Sigmoid colon (tissue), 7 donors: Measurements from ENCODE around the gene LTBP3. TPM values are rescaled to one million over a fixed set of nuclear protein-coding genes. Genes with fewer than 3 reads are reported as not detected.

Experiments used
- DNase-seq: peaks from one replicate; pipeline ENCODE4 v3.0.0-alpha.2; 2019
- H3K27ac ChIP-seq, 4 donors: fragments of 200-600 bp; sonication (generic); one replicate each; pipeline ENCODE4 v1.5.1; 2016 to 2019; ENCODE audit warnings: mild to moderate bottlenecking in 1 of 4
- H3K27me3 ChIP-seq, 3 donors: fragments of 200-600 bp; sonication (generic); one replicate each; pipeline ENCODE4 v1.5.1; 2019; ENCODE audit warnings: mild to moderate bottlenecking in 1 of 3
- H3K36me3 ChIP-seq, 4 donors: fragments of 200-600 bp; sonication (generic); one replicate each; pipeline ENCODE4 v1.5.1; 2016 to 2019
- H3K4me1 ChIP-seq, 4 donors: fragments of 200-600 bp; sonication (generic); one replicate each; pipeline ENCODE4 v1.5.1; 2017 to 2019
- H3K4me3 ChIP-seq, 4 donors: fragments of 200-600 bp; sonication (generic); one replicate each; pipeline ENCODE4 v1.5.1; 2017 to 2019; ENCODE audit warnings: mild to moderate bottlenecking in 2 of 4, moderate library complexity in 1 of 4
- H3K9me3 ChIP-seq, 4 donors: fragments of 200-600 bp in 3 of 4; sonication (generic) in 3 of 4; one replicate each; pipeline versions ENCODE4 v1.5.1 to v1.6.1; 2013 to 2019
- CTCF ChIP-seq, 4 experiments: fragments of 450-650 bp in 3 of 4; fragments of 200-600 bp in 1 of 4; IDR thresholded peaks; one replicate each; pipeline ENCODE4 v1.5.1; 2016 to 2019; ENCODE audit warnings: antibody characterized with exemption in 4 of 4, mild to moderate bottlenecking in 3 of 4, moderate library complexity in 2 of 4
- EP300 ChIP-seq, 4 donors: sonication (generic); formaldehyde crosslinking; IDR thresholded peaks; one replicate each; pipeline ENCODE4 v1.6.1; 2017; ENCODE audit warnings: antibody characterized with exemption in 4 of 4
- POLR2A ChIP-seq, 2 donors: fragments of 450-650 bp; IDR thresholded peaks; one replicate each; pipeline ENCODE4 v1.6.1; 2016; ENCODE audit warnings: antibody characterized with exemption in 2 of 2, mild to moderate bottlenecking in 2 of 2, moderate library complexity in 2 of 2
- POLR2AphosphoS5 ChIP-seq, 4 donors: sonication (generic); formaldehyde crosslinking; IDR thresholded peaks; one replicate each; pipeline ENCODE4 v1.6.1; 2017; ENCODE audit warnings: antibody characterized with exemption in 4 of 4
- WGBS, 2 donors: extraction: QIAGEN DNeasy Blood & Tissue Kit; methylation state at CpG; one replicate each; pipeline ENCODE4 v1.1.7; 2013; 5-methylcytosine and 5-hydroxymethylcytosine counted together
- intact Hi-C: fragments of 100-400 bp; cut with DNase I; formaldehyde crosslinking; loops from one replicate; pipeline ENCODE4 v1.15.1; 2023
- polyA plus RNA-seq, 3 donors: library from polyadenylated mRNA; stranded (reverse); fragments of 200-250 nt; gene quantifications; one replicate each; pipeline ENCODE4 v1.2.3, GENCODE V29; 2013
- total RNA-seq, 4 donors: library from RNA; depleted of rRNA; stranded (reverse); fragments of >200 nt; gene quantifications; one replicate each; pipeline ENCODE4 v1.1.0, GENCODE V29; 2016
- donor health status: healthy with polysubstance abuse.
- donor health status: Bipolar disorder and iron deficiency.
- donor health status: healthy.

The LTBP3 gene
- total and polyA plus RNA-seq, 7 donors: 3.9 to 268 (median 79.6) TPM

DNA sequence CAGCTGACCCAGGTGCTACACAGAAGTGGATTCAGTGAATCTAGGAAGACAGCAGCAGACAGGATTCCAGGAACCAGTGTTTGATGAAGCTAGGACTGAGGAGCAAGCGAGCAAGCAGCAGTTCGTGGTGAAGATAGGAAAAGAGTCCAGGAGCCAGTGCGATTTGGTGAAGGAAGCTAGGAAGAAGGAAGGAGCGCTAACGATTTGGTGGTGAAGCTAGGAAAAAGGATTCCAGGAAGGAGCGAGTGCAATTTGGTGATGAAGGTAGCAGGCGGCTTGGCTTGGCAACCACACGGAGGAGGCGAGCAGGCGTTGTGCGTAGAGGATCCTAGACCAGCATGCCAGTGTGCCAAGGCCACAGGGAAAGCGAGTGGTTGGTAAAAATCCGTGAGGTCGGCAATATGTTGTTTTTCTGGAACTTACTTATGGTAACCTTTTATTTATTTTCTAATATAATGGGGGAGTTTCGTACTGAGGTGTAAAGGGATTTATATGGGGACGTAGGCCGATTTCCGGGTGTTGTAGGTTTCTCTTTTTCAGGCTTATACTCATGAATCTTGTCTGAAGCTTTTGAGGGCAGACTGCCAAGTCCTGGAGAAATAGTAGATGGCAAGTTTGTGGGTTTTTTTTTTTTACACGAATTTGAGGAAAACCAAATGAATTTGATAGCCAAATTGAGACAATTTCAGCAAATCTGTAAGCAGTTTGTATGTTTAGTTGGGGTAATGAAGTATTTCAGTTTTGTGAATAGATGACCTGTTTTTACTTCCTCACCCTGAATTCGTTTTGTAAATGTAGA is 57.6 kb downstream of the LTBP3 start:
- TF ChIP-seq EP300 (IDR thresholded peaks at IDR 0.05): no peak
- TF ChIP-seq CTCF (IDR thresholded peaks at IDR 0.05): no peak
- TF ChIP-seq POLR2AphosphoS5 (IDR thresholded peaks at IDR 0.05): peak; percentile 73 to 93 (median 88)
- peak; percentile 21 to 56 for TF ChIP-seq POLR2A (IDR thresholded peaks at IDR 0.05)
- H3K4me1 ChIP-seq: peaks cover 0 to 30% (median 26%) of the 10 kb centered on the region in 4 donors
- no peaks in the 10 kb centered on the region for H3K9me3 ChIP-seq
- H3K27ac ChIP-seq: peak overlapping the region; percentile 92 to 100 (median 97)
- WGBS, 2 donors: 0 to 1% methylated on average over 20 of the region's 20 CpGs
- peak; percentile 78 for DNase-seq
- no peaks in the 10 kb centered on the region for H3K27me3 ChIP-seq
- H3K36me3 ChIP-seq: peaks cover 41 to 53% (median 47%) of the 10 kb centered on the region in 4 donors
- intact Hi-C loops: loop anchor here (10.0 kb wide), 1 partner anchor 206 kb away; no protein-coding TSS in a partner anchor
- peak overlapping the region; percentile 73 to 92 (median 84) for H3K4me3 ChIP-seq

- WGBS, 2 donors: 0% methylated on average over 3 of the region's 3 CpGs
- H3K4me1 ChIP-seq: peaks cover 0 to 30% (median 27%) of the 10 kb centered on the region in 4 donors
- intact Hi-C loops: loop anchor here (10.0 kb wide), 1 partner anchor 205 kb away; no protein-coding TSS in a partner anchor
- TF ChIP-seq EP300 (IDR thresholded peaks at IDR 0.05) (no peak), POLR2A (IDR thresholded peaks at IDR 0.05) (no peak), POLR2AphosphoS5 (IDR thresholded peaks at IDR 0.05) (no peak), CTCF (IDR thresholded peaks at IDR 0.05) (no peak)
- no peaks in the 10 kb centered on the region for H3K9me3 ChIP-seq
- H3K4me3 ChIP-seq: peak overlapping the region; percentile 73 to 92 (median 84)
- peak overlapping the region; percentile 92 to 100 (median 97) for H3K27ac ChIP-seq
- no peaks in the 10 kb centered on the region for H3K27me3 ChIP-seq
- DNase-seq: no peak
- peaks cover 34 to 46% (median 40%) of the 10 kb centered on the region in 4 donors for H3K36me3 ChIP-seq
Observed at GRCh38 chr11:65499713-65500386, 58.3 kb downstream of the LTBP3 start.

- DNase-seq: peak; percentile 98
- TF ChIP-seq CTCF (IDR thresholded peaks at IDR 0.05) (no peak), EP300 (IDR thresholded peaks at IDR 0.05) (peak; percentile 55 to 97 (median 82)), POLR2A (IDR thresholded peaks at IDR 0.05) (peak; percentile 100), POLR2AphosphoS5 (IDR thresholded peaks at IDR 0.05) (peak; percentile 100)
Observed at GRCh38 chr11:65498977-65499712, 59.0 kb downstream of the LTBP3 start, which contains the start of gene MALAT1. MALAT1 (plus strand) TSS chr11:65499045.

DNA sequence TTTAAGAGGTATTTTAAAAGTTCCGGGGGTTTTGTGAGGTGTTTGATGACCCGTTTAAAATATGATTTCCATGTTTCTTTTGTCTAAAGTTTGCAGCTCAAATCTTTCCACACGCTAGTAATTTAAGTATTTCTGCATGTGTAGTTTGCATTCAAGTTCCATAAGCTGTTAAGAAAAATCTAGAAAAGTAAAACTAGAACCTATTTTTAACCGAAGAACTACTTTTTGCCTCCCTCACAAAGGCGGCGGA is 59.5 kb downstream of the LTBP3 start:
- WGBS, 2 donors: 0 to 1% methylated on average over 6 of the region's 6 CpGs
- Histone ChIP-seq H3K4me1 (peaks cover 0 to 35% (median 34%) of the 10 kb centered on the region in 4 donors), H3K4me3 (peak overlapping the region; percentile 73 to 92 (median 84)), H3K36me3 (peaks cover 22 to 34% (median 28%) of the 10 kb centered on the region in 4 donors), H3K9me3 (no peaks in the 10 kb centered on the region), H3K27me3 (no peaks in the 10 kb centered on the region), H3K27ac (peak overlapping the region; percentile 92 to 100 (median 97))
- intact Hi-C loops: no loop called here
- TF ChIP-seq POLR2AphosphoS5 (IDR thresholded peaks at IDR 0.05): no peak
- no peak for TF ChIP-seq CTCF (IDR thresholded peaks at IDR 0.05)
- TF ChIP-seq POLR2A (IDR thresholded peaks at IDR 0.05): no peak
- TF ChIP-seq EP300 (IDR thresholded peaks at IDR 0.05): no peak
- no peak for DNase-seq

More at GRCh38 chr11:65498977-65499712, 59.0 kb downstream of the LTBP3 start, which contains the start of gene MALAT1:
- 0% methylated on average over 24 of the region's 24 CpGs for WGBS, 2 donors
- Histone ChIP-seq H3K4me1 (peaks cover 0 to 30% (median 30%) of the 10 kb centered on the region in 4 donors), H3K27me3 (no peaks in the 10 kb centered on the region), H3K36me3 (peaks cover 27 to 39% (median 33%) of the 10 kb centered on the region in 4 donors), H3K27ac (peak within 1 kb of the TSS; percentile 92 to 100 (median 97)), H3K9me3 (no peaks in the 10 kb centered on the region), H3K4me3 (peak within 1 kb of the TSS; percentile 73 to 92 (median 84))
- intact Hi-C loops: no loop called here
